ENCODE measurements around the gene TSPAN1. TPM values are rescaled to one million over a fixed set of nuclear protein-coding genes. Genes with fewer than 3 reads are reported as not detected.

Gene TSPAN1, protein sequence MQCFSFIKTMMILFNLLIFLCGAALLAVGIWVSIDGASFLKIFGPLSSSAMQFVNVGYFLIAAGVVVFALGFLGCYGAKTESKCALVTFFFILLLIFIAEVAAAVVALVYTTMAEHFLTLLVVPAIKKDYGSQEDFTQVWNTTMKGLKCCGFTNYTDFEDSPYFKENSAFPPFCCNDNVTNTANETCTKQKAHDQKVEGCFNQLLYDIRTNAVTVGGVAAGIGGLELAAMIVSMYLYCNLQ
- not detected in 2 replicates for total RNA-seq (2014; rRNA removed; shearing (Covaris generic))

- DNase-seq: peak; percentile 39
- Histone ChIP-seq H3K27me3 (ENCODE audit: control insufficient read depth, insufficient read depth, low read length) (no peaks in the 10 kb centered on the region; the same call in 1 of the 2 replicates), H3K36me3 (replicated peaks; ENCODE audit: control insufficient read depth, insufficient read depth, low read length) (no peaks in the 10 kb centered on the region), H3K4me3 (ENCODE audit: insufficient read depth, low read depth, low read length) (no peak within 1 kb of the TSS)
Measured at GRCh38 chr1:46174448-46175231, at the start of gene TSPAN1. Gene TSPAN1, plus strand, starts transcription at chr1:46175087. Its CDS starts 6,021 bp downstream, at chr1:46181108.

DNA sequence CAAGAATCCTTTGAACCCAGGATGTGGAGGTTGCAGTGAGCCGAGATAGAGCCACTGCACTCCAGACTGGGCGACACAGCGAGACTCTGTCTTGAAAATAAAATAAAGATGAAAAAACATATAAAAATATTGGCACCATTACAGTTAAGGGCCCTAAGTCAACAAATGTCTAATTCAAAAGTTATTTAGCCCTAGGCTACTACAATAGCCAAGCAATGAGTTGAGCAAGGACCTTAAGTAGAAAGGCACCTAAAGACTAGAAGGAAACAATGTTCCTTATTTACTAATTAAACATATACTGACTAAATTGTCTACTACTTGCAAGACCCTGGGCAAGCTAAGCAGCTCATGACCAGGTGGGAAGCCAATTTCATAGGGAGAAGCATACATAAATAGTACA, 46.5 kb upstream of the TSPAN1 start:
- Histone ChIP-seq H3K27me3 (ENCODE audit: control insufficient read depth, insufficient read depth, low read length) (peaks cover 14% of the 10 kb centered on the region), H3K36me3 (replicated peaks; ENCODE audit: control insufficient read depth, insufficient read depth, low read length) (no peaks in the 10 kb centered on the region), H3K4me3 (ENCODE audit: insufficient read depth, low read depth, low read length) (no peak overlapping the region)
- no peak for DNase-seq

DNA sequence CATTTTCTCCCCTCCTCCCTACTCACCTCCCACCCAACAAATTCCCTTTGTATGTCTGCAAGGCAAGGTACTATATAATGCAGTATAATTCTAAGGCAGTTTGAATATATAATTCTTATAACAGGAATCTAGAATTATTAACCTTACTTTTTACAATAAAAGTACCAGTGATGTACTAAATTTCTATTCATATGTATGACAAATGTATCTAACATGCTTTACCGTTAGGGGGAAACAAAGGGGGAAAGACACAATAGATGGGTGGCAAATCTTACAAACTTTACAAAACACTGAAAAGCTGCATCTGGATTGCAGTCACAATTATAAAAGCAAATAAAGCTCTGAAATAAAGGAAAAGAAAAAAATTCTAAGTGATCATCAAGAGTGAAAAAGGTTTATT, 44.8 kb upstream of the TSPAN1 start:
- H3K4me3 ChIP-seq (ENCODE audit: insufficient read depth, low read depth, low read length): no peak overlapping the region
- H3K36me3 ChIP-seq (replicated peaks; ENCODE audit: control insufficient read depth, insufficient read depth, low read length): no peaks in the 10 kb centered on the region
- peaks cover 19% of the 10 kb centered on the region for H3K27me3 ChIP-seq (ENCODE audit: control insufficient read depth, insufficient read depth, low read length)
- no peak for DNase-seq

DNA sequence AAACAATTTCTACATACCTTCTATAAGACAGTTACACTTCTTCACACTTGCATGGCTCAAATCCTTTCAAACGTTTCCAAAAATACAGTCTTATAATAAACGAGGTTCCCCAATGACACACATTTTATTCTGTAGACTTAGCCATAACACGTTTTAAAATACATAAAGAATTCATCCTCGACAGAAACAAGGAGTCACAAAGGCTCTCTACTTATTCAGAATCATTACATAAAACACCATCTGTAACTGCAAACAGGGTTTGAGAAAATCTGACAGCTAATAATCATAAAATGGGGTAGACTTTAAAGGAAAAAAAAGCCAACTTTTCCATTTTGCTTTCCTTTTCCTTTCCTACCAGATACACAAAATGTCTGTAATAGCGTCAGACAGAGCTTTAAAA, 44.3 kb upstream of the TSPAN1 start:
- no peak overlapping the region for H3K4me3 ChIP-seq (ENCODE audit: insufficient read depth, low read depth, low read length)
- DNase-seq: no peak
- H3K36me3 ChIP-seq (replicated peaks; ENCODE audit: control insufficient read depth, insufficient read depth, low read length): no peaks in the 10 kb centered on the region
- peaks cover 19% of the 10 kb centered on the region for H3K27me3 ChIP-seq (ENCODE audit: control insufficient read depth, insufficient read depth, low read length)

GRCh38 chr1:46131093-46131492, 43.8 kb upstream of the TSPAN1 start:
- H3K36me3 ChIP-seq (replicated peaks; ENCODE audit: control insufficient read depth, insufficient read depth, low read length): no peaks in the 10 kb centered on the region
- H3K4me3 ChIP-seq (ENCODE audit: insufficient read depth, low read depth, low read length): peak overlapping the region; percentile 66
- H3K27me3 ChIP-seq (ENCODE audit: control insufficient read depth, insufficient read depth, low read length): peaks cover 19% of the 10 kb centered on the region
- DNase-seq: no peak

- DNase-seq: peak; percentile 45
- Histone ChIP-seq H3K27me3 (ENCODE audit: control insufficient read depth, insufficient read depth, low read length) (peaks cover 19% of the 10 kb centered on the region), H3K4me3 (ENCODE audit: insufficient read depth, low read depth, low read length) (peak overlapping the region; percentile 66), H3K36me3 (replicated peaks; ENCODE audit: control insufficient read depth, insufficient read depth, low read length) (no peaks in the 10 kb centered on the region)
Measured at GRCh38 chr1:46131712-46132528, 43.0 kb upstream of the TSPAN1 start.

DNA sequence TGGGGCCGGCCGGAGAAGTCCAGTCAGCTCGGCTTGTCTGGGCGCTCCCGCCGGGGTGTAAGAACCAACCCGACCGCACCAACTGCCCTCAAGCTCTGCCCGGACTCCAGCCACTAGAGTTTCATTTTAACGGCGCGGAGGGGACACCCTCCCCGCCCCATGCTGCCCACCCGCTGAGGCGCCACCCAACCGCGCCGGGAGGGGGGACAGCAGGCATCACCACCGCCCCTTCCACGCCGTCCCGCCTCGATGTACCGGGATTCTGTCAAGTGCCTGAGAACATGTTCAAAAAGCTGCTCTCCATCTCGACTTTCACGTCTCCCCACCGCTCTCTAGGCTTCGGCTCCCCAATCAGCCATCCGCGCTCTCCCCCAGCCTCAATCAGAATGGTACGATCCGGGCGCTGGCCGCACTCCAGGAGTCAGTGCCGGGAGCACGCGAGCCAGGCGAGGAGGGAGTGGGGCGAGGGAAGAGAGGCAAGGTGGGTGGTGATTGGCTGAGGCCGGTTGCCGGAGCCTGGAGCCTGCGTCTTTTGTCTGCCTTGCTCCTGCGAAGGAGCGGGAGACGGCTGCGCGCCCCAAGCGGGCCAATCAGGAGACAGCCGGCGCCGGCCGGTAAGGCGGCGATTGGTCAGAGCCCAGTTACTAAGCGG, 42.2 kb upstream of the TSPAN1 start, which contains the start of gene PIK3R3:
PIK3R3 (minus strand) TSS at position 101 of the 652 bp plus-strand sequence. CDS start 677 bp downstream, outside the sequence.
- Histone ChIP-seq H3K36me3 (replicated peaks; ENCODE audit: control insufficient read depth, insufficient read depth, low read length) (no peaks in the 10 kb centered on the region), H3K4me3 (ENCODE audit: insufficient read depth, low read depth, low read length) (peak within 1 kb of the TSS; percentile 66), H3K27me3 (ENCODE audit: control insufficient read depth, insufficient read depth, low read length) (peaks cover 19% of the 10 kb centered on the region)
- DNase-seq: peak; percentile 98

DNA sequence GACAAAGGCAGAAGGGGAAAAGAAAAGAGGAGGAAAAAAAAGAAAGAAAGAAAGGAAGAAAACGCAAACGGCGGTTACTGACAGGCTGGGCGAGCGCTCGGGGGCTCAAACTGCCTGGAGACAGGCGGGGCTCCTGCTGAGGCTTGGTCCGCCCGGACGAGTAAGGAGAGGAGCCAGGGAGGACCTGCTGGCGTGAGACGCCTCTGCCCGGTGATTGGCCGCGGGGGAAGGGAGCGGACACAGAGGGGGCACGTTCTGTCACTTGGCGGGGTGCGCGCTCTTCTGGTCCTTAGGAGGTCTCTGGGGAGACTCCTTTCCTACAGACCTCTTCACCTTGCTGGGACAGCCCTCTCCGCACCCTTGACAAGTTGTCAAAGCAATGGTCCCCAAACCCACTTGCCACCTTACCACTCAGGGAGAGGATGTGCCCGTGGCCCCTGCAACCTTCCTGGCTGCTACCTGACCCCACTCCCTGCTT, 41.7 kb upstream of the TSPAN1 start:
- peak; percentile 86 for DNase-seq
- Histone ChIP-seq H3K4me3 (ENCODE audit: insufficient read depth, low read depth, low read length) (peak overlapping the region; percentile 66), H3K27me3 (ENCODE audit: control insufficient read depth, insufficient read depth, low read length) (peaks cover 19% of the 10 kb centered on the region), H3K36me3 (replicated peaks; ENCODE audit: control insufficient read depth, insufficient read depth, low read length) (no peaks in the 10 kb centered on the region)

DNA sequence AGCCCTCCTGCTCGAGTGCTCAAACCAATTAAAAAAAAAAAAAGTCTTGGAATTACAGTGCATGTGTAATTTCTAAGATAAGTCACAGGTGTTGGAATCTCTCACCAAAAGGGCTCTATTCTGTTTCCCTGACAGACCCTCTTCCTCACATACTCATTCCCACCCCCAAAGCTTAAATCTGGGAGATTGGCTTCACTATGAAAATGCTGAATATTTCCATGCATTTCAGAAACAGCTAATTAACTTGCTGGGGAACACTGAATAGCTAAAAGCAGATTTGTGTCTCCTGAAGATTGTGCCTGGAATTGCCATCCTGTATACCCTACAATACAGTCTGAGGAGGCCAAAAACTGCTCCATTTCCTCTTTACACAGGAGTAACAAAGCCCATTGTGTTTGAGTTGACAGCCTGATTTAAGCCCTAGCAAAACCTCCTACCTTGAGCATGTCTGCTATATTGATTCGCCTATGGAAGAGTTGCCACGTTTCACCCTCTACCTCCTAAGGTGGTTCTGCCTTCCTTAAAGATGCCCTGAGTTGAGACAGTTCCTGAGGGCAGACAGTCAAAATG, 41.0 kb upstream of the TSPAN1 start:
- Histone ChIP-seq H3K27me3 (ENCODE audit: control insufficient read depth, insufficient read depth, low read length) (peaks cover 19% of the 10 kb centered on the region), H3K36me3 (replicated peaks; ENCODE audit: control insufficient read depth, insufficient read depth, low read length) (no peaks in the 10 kb centered on the region), H3K4me3 (ENCODE audit: insufficient read depth, low read depth, low read length) (peak overlapping the region; percentile 66)
- no peak for DNase-seq

GRCh38 chr1:46134660-46135331, 40.1 kb upstream of the TSPAN1 start:
- no peak overlapping the region for H3K4me3 ChIP-seq (ENCODE audit: insufficient read depth, low read depth, low read length)
- H3K27me3 ChIP-seq (ENCODE audit: control insufficient read depth, insufficient read depth, low read length): peaks cover 19% of the 10 kb centered on the region
- no peak for DNase-seq
- no peaks in the 10 kb centered on the region for H3K36me3 ChIP-seq (replicated peaks; ENCODE audit: control insufficient read depth, insufficient read depth, low read length)

GRCh38 chr1:46136711-46137110, 38.2 kb upstream of the TSPAN1 start:
- Histone ChIP-seq H3K36me3 (replicated peaks; ENCODE audit: control insufficient read depth, insufficient read depth, low read length) (no peaks in the 10 kb centered on the region), H3K27me3 (ENCODE audit: control insufficient read depth, insufficient read depth, low read length) (peaks cover 5% of the 10 kb centered on the region; the same call in 1 of the 2 replicates), H3K4me3 (ENCODE audit: insufficient read depth, low read depth, low read length) (no peak overlapping the region)
- DNase-seq: no peak

- H3K4me3 ChIP-seq (ENCODE audit: insufficient read depth, low read depth, low read length): no peak overlapping the region
- H3K36me3 ChIP-seq (replicated peaks; ENCODE audit: control insufficient read depth, insufficient read depth, low read length): no peaks in the 10 kb centered on the region
- peaks cover 5% of the 10 kb centered on the region; the same call in 1 of the 2 replicates for H3K27me3 ChIP-seq (ENCODE audit: control insufficient read depth, insufficient read depth, low read length)
- DNase-seq: no peak
Measured at GRCh38 chr1:46137916-46138315, 37.0 kb upstream of the TSPAN1 start.

DNA sequence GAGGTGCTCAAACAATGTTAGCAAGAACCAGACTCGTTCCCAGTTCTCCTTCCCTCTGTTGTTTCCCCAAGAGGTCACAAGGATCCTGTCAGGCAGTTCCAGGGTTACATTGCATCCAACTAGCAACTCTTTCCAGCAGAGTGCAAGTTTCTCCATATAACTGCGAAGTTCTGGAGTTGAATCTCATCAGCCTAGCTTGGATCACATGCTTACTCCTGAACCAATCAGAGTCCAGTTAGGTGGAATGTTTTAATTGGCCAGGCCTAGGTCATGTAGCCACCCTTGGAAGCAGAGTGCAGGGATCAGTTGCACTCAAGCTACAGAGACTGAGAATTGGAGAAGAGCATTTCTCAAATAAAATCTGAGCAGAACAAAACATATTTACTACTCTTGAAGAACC, 26.6 kb upstream of the TSPAN1 start:
- Histone ChIP-seq H3K27me3 (ENCODE audit: control insufficient read depth, insufficient read depth, low read length) (no peaks in the 10 kb centered on the region), H3K4me3 (ENCODE audit: insufficient read depth, low read depth, low read length) (no peak overlapping the region), H3K36me3 (replicated peaks; ENCODE audit: control insufficient read depth, insufficient read depth, low read length) (no peaks in the 10 kb centered on the region)
- DNase-seq: no peak
